ENCODE data around the gene ZNF470.

ZNF470 gene

GRCh38 chr19:56617531-56617930 is 50.3 kb downstream of the ZNF470 start:
- Histone ChIP-seq H3K27me3 (ENCODE audit: insufficient read depth, low read depth) (no peaks in the 10 kb centered on the region), H3K4me2 (no peak overlapping the region), H3K9ac (no peak overlapping the region), H3K79me2 (ENCODE audit: insufficient read depth, low read depth) (no peaks in the 10 kb centered on the region), H3K27ac (no peak overlapping the region), H4K20me1 (ENCODE audit: insufficient read depth) (no peaks in the 10 kb centered on the region), H3K4me3 (IDR thresholded peaks at IDR 0.05; ENCODE audit: insufficient read depth, low read depth, low read length) (no peak overlapping the region), H2AFZ (ENCODE audit: low read depth) (no peak overlapping the region), H3K4me1 (ENCODE audit: low read depth, poor library complexity, severe bottlenecking) (no peaks in the 10 kb centered on the region), H3K36me3 (ENCODE audit: insufficient read depth) (no peaks in the 10 kb centered on the region)
- TF ChIP-seq, protein P1, sequence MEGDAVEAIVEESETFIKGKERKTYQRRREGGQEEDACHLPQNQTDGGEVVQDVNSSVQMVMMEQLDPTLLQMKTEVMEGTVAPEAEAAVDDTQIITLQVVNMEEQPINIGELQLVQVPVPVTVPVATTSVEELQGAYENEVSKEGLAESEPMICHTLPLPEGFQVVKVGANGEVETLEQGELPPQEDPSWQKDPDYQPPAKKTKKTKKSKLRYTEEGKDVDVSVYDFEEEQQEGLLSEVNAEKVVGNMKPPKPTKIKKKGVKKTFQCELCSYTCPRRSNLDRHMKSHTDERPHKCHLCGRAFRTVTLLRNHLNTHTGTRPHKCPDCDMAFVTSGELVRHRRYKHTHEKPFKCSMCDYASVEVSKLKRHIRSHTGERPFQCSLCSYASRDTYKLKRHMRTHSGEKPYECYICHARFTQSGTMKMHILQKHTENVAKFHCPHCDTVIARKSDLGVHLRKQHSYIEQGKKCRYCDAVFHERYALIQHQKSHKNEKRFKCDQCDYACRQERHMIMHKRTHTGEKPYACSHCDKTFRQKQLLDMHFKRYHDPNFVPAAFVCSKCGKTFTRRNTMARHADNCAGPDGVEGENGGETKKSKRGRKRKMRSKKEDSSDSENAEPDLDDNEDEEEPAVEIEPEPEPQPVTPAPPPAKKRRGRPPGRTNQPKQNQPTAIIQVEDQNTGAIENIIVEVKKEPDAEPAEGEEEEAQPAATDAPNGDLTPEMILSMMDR (conservative IDR thresholded peaks at IDR 0.05; ENCODE audit: low read depth, low read length): no peak

GRCh38 chr19:56619121-56619520 is 51.9 kb downstream of the ZNF470 start:
- no peak overlapping the region for H3K27ac ChIP-seq
- H3K36me3 ChIP-seq (ENCODE audit: insufficient read depth): no peaks in the 10 kb centered on the region
- H3K4me2 ChIP-seq: no peak overlapping the region
- no peak overlapping the region for H2AFZ ChIP-seq (ENCODE audit: low read depth)
- H3K4me1 ChIP-seq (ENCODE audit: low read depth, poor library complexity, severe bottlenecking): no peaks in the 10 kb centered on the region
- TF ChIP-seq, protein P1 (conservative IDR thresholded peaks at IDR 0.05; ENCODE audit: low read depth, low read length): no peak
- H4K20me1 ChIP-seq (ENCODE audit: insufficient read depth): no peaks in the 10 kb centered on the region
- H3K27me3 ChIP-seq (ENCODE audit: insufficient read depth, low read depth): no peaks in the 10 kb centered on the region
- H3K9ac ChIP-seq: no peak overlapping the region
- H3K79me2 ChIP-seq (ENCODE audit: insufficient read depth, low read depth): no peaks in the 10 kb centered on the region
- no peak overlapping the region for H3K4me3 ChIP-seq (IDR thresholded peaks at IDR 0.05; ENCODE audit: insufficient read depth, low read depth, low read length)

GRCh38 chr19:56622374-56622773 is 55.1 kb downstream of the ZNF470 start:
- Histone ChIP-seq H3K9ac (no peak overlapping the region), H3K36me3 (ENCODE audit: insufficient read depth) (no peaks in the 10 kb centered on the region; the same call in 1 of the 2 replicates), H3K4me2 (no peak overlapping the region), H3K4me3 (IDR thresholded peaks at IDR 0.05; ENCODE audit: insufficient read depth, low read depth, low read length) (no peak overlapping the region), H3K79me2 (ENCODE audit: insufficient read depth, low read depth) (no peaks in the 10 kb centered on the region), H3K27ac (no peak overlapping the region), H4K20me1 (ENCODE audit: insufficient read depth) (no peaks in the 10 kb centered on the region), H2AFZ (ENCODE audit: low read depth) (no peak overlapping the region), H3K4me1 (ENCODE audit: low read depth, poor library complexity, severe bottlenecking) (no peaks in the 10 kb centered on the region), H3K27me3 (ENCODE audit: insufficient read depth, low read depth) (no peaks in the 10 kb centered on the region)
- TF ChIP-seq, protein P1 (conservative IDR thresholded peaks at IDR 0.05; ENCODE audit: low read depth, low read length): no peak

GRCh38 chr19:56623006-56623405 is 55.7 kb downstream of the ZNF470 start:
- Histone ChIP-seq H3K4me2 (no peak overlapping the region), H3K27me3 (ENCODE audit: insufficient read depth, low read depth) (no peaks in the 10 kb centered on the region), H3K27ac (no peak overlapping the region), H3K36me3 (ENCODE audit: insufficient read depth) (no peaks in the 10 kb centered on the region; the same call in 1 of the 2 replicates), H3K79me2 (ENCODE audit: insufficient read depth, low read depth) (no peaks in the 10 kb centered on the region), H2AFZ (ENCODE audit: low read depth) (no peak overlapping the region), H4K20me1 (ENCODE audit: insufficient read depth) (no peaks in the 10 kb centered on the region), H3K4me3 (IDR thresholded peaks at IDR 0.05; ENCODE audit: insufficient read depth, low read depth, low read length) (no peak overlapping the region), H3K4me1 (ENCODE audit: low read depth, poor library complexity, severe bottlenecking) (no peaks in the 10 kb centered on the region), H3K9ac (no peak overlapping the region)
- TF ChIP-seq, protein P1 (conservative IDR thresholded peaks at IDR 0.05; ENCODE audit: low read depth, low read length): no peak
